Endothelial cell of umbilical vein (primary cell): ENCODE data around the gene MTMR11. TPM values are rescaled to one million over a fixed set of nuclear protein-coding genes. Genes with fewer than 3 reads are reported as not detected.
"Not testable (repeated sequence)": the region's sequence is repeated elsewhere in the genome, so short reads cannot be mapped to it uniquely, and the experiment has no call there.

Experiments used
- BruUV-seq: library from RNA; stranded (reverse); fragments of 400-500 nt; replicated peaks from 2 replicates; lab custom pipeline; 2021; lab: Mats Ljungman, UMichigan
- CTCF ChIA-PET: fragments of 300-600, 350-600 bp; sonication (Branson Sonifier 250); formaldehyde crosslinking; loops from one replicate; lab custom pipeline; 2021; ENCODE audit warnings: antibody characterized with exemption, inconsistent platforms; lab: Charles Lee
- POLR2A ChIA-PET: fragments of 300-600, 350-600 bp; sonication (Branson Sonifier 250); formaldehyde crosslinking; loops from one replicate; lab custom pipeline; 2021; ENCODE audit warnings: antibody characterized with exemption, inconsistent platforms; lab: Charles Lee
- DNase-seq: peaks from one replicate; pipeline ENCODE4 v3.0.0-alpha.2; 2011; ENCODE audit warnings: low read depth, low spot score
- FAIRE-seq: peaks from 2 replicates; lab custom pipeline; 2011; peaks lifted over from hg19 to GRCh38; lab: Jason Lieb, UNC
- H2AFZ ChIP-seq: 2 replicates; pipeline ENCODE4 v1.6.0; 2012; ENCODE audit warnings: low read depth, low read length, control low read depth, inconsistent platforms
- H3K27ac ChIP-seq: 2 replicates; pipeline ENCODE4 v1.5.1; 2011; ENCODE audit warnings: low read depth, mild to moderate bottlenecking, control low read depth, low read length, moderate library complexity; ENCODE audit not compliant: insufficient read depth
- H3K27me3 ChIP-seq, 2 experiments: 2 replicates each; pipeline versions ENCODE4 v1.6.0 to v1.6.1; 2011; ENCODE audit warnings: low read length in 2 of 2, mixed read lengths in 1 of 2; ENCODE audit not compliant: control insufficient read depth in 2 of 2, insufficient read depth in 2 of 2
- H3K36me3 ChIP-seq, 2 experiments: 2 replicates in 1 of 2; 3 replicates in 1 of 2; pipeline ENCODE4 v1.5.1; 2011; ENCODE audit warnings: low read length in 2 of 2, mild to moderate bottlenecking in 1 of 2, moderate library complexity in 1 of 2; ENCODE audit not compliant: control insufficient read depth in 2 of 2, insufficient read depth in 2 of 2; ENCODE audit errors: extremely low read depth in 1 of 2
- H3K4me1 ChIP-seq: 3 replicates; pipeline ENCODE4 v1.5.1; 2011; ENCODE audit warnings: mild to moderate bottlenecking, low read length; ENCODE audit not compliant: control insufficient read depth, insufficient read depth; ENCODE audit errors: extremely low read depth
- H3K4me2 ChIP-seq: 2 replicates; pipeline ENCODE4 v1.6.1; 2011; ENCODE audit warnings: low read length, control low read depth, mixed read lengths; ENCODE audit not compliant: insufficient read depth
- H3K4me3 ChIP-seq, 3 experiments: fragments of 200-600 bp in 1 of 3; sonication (generic), shearing (Covaris generic) in 1 of 3; replicated peaks in 1 of 3; 2 replicates each; pipeline ENCODE4 v1.5.1; 2011 to 2016; ENCODE audit warnings: control low read depth in 3 of 3, low read length in 3 of 3, mild to moderate bottlenecking in 2 of 3, inconsistent platforms in 1 of 3, low read depth in 1 of 3, moderate library complexity in 1 of 3; ENCODE audit not compliant: insufficient read depth in 1 of 3
- H3K79me2 ChIP-seq: 2 replicates; pipeline ENCODE4 v1.6.0; 2012; ENCODE audit warnings: low read length, inconsistent platforms; ENCODE audit not compliant: control insufficient read depth, insufficient read depth
- H3K9ac ChIP-seq: replicated peaks from 2 replicates; pipeline ENCODE3; 2011; ENCODE audit warnings: low read length, control low read depth; ENCODE audit not compliant: insufficient read depth; ENCODE audit errors: extremely low read depth
- H3K9me1 ChIP-seq: replicated peaks from 3 replicates; pipeline ENCODE4 v1.6.0; 2011; ENCODE audit warnings: mild to moderate bottlenecking, low read length; ENCODE audit not compliant: control insufficient read depth, insufficient read depth; ENCODE audit errors: extremely low read depth
- H3K9me3 ChIP-seq: replicated peaks from 2 replicates; pipeline ENCODE4 v1.5.1; 2012; ENCODE audit warnings: low read length, inconsistent platforms; ENCODE audit not compliant: control insufficient read depth, insufficient read depth
- H4K20me1 ChIP-seq: replicated peaks from 2 replicates; pipeline ENCODE3; 2011; ENCODE audit warnings: mild to moderate bottlenecking, low read length; ENCODE audit not compliant: control insufficient read depth, insufficient read depth; ENCODE audit errors: extremely low read depth
- CTCF ChIP-seq, 2 donors: IDR thresholded peaks; 1 replicate in 1 of 2; 2 replicates in 1 of 2; pipeline ENCODE4 v1.5.1; 2011; ENCODE audit warnings: low read length in 2 of 2, mild to moderate bottlenecking in 2 of 2, moderate library complexity in 2 of 2, control low read depth in 1 of 2, inconsistent platforms in 1 of 2, low read depth in 1 of 2; ENCODE audit not compliant: insufficient read depth in 1 of 2; ENCODE audit errors: extremely low read depth in 1 of 2
- EZH2 ChIP-seq: IDR thresholded peaks from 2 replicates; pipeline ENCODE4 v1.6.1; 2012; ENCODE audit warnings: borderline replicate concordance, low read depth, mild to moderate bottlenecking, moderate library complexity, low read length, inconsistent platforms; ENCODE audit not compliant: severe bottlenecking
- GATA2 ChIP-seq: IDR thresholded peaks from 2 replicates; pipeline ENCODE4 v1.7.0; 2011; ENCODE audit warnings: low read depth, mild to moderate bottlenecking, moderate library complexity, mixed read lengths, low read length; ENCODE audit not compliant: insufficient read length, insufficient read depth
- POLR2A ChIP-seq: IDR thresholded peaks from 2 replicates; pipeline ENCODE4 v1.6.1; 2012; ENCODE audit warnings: low read depth, mild to moderate bottlenecking, control low read depth, low read length
- dilution Hi-C: fragments of 300-500 bp; cut with MboI; formaldehyde crosslinking; loops from one replicate; pipeline ENCODE4 v1.15.0; 2019; ENCODE audit warnings: low sequenced_read_pairs; ENCODE audit not compliant: extremely low pct_ligation_motif_present
- intact Hi-C: fragments of 100-400 bp; cut with micrococcal nuclease; formaldehyde crosslinking; loops from one replicate; pipeline ENCODE4 v1.10.0; 2022
- polyA plus RNA-seq, 4 experiments: library from polyadenylated mRNA; depleted of rRNA in 3 of 4; stranded (reverse) in 3 of 4; unstranded in 1 of 4; fragments of >200 nt; gene quantifications; 2 replicates each; pipeline versions ENCODE4 v1.2.1 to v1.2.3, GENCODE V29; 2011 to 2012; ENCODE audit warnings: missing spikeins in 1 of 4
- total RNA-seq: library from RNA; stranded (reverse); gene quantifications from 2 replicates; pipeline ENCODE4 v1.2.3, GENCODE V29; 2021

MTMR11 gene
- total and polyA plus RNA-seq, 2 donors (not counting 3 experiments of a cell fraction or from before 2014, with no cell fraction given): 7.8 to 14.4 TPM

GRCh38 chr1:149942207-149942606, 5.5 kb upstream of the MTMR11 start:
- CTCF ChIA-PET: interaction anchor here (0.6 to 3.8 kb wide), 4 partner anchors 9 to 245 kb away, joined by 3 to 38 read pairs (median 6); a partner anchor contains a TSS
- TSS peak; percentile 5 for BruUV-seq
- POLR2A ChIA-PET: interaction anchor here (0.6 to 2.5 kb wide), 2 partner anchors 17 to 55 kb away, joined by 5 to 7 read pairs; a partner anchor contains a TSS
- DNase-seq (peak; percentile 57), FAIRE-seq (no peak)
- Histone ChIP-seq H2AFZ (no peak overlapping the region), H3K9me3 (no peaks in the 10 kb centered on the region), H3K9me1 (no peaks in the 10 kb centered on the region), H3K4me2 (no peak overlapping the region), H4K20me1 (no peaks in the 10 kb centered on the region), H3K79me2 (no peaks in the 10 kb centered on the region), H3K4me1 (peaks cover 22% of the 10 kb centered on the region), H3K36me3 (peaks cover 6 to 11% of the 10 kb centered on the region in 2 experiments), H3K27me3 (no peaks in the 10 kb centered on the region), H3K4me3 (no peak overlapping the region), H3K27ac (no peak overlapping the region), H3K9ac (no peak overlapping the region)
- intact Hi-C loops: no loop called here
- TF ChIP-seq CTCF (IDR thresholded peaks at IDR 0.05; ENCODE audit: extremely low read depth in 1 of 2, insufficient read depth in 1 of 2, low read depth in 1 of 2, low read length in 2 of 2) (peak in 1 of 2 donors; percentile 39), POLR2A (no peak)
- dilution Hi-C loops: no loop called here

- peaks cover 4 to 11% of the 10 kb centered on the region in 2 experiments for H3K36me3 ChIP-seq
- DNase-seq (no peak), FAIRE-seq (no peak)
- H3K79me2 ChIP-seq: no peaks in the 10 kb centered on the region
- ChIA-PET CTCF (interaction anchor here (0.7 to 1.9 kb wide), 3 partner anchors 22 to 247 kb away, joined by 3 to 12 read pairs (median 3); no protein-coding TSS in a partner anchor), POLR2A (interaction anchor here (1.1 kb wide), 1 partner anchor 71 kb away, joined by 3 read pairs; no protein-coding TSS in a partner anchor)
- H3K4me3 ChIP-seq: no peak overlapping the region
- no peak overlapping the region for H2AFZ ChIP-seq
- no peaks in the 10 kb centered on the region for H3K27me3 ChIP-seq
- H3K4me1 ChIP-seq: peaks cover 33% of the 10 kb centered on the region
- BruUV-seq: no TSS peak
- no peak overlapping the region for H3K4me2 ChIP-seq
- no peak overlapping the region for H3K9ac ChIP-seq
- dilution Hi-C loops (no loop called here), intact Hi-C loops (no loop called here)
- H3K27ac ChIP-seq: no peak overlapping the region
- H3K9me3 ChIP-seq: no peaks in the 10 kb centered on the region
- H3K9me1 ChIP-seq: no peaks in the 10 kb centered on the region
- TF ChIP-seq GATA2: no peak
- TF ChIP-seq EZH2: no peak
- TF ChIP-seq POLR2A: no peak
- no peak for TF ChIP-seq CTCF (IDR thresholded peaks at IDR 0.05; ENCODE audit: extremely low read depth in 1 of 2, insufficient read depth in 1 of 2, low read depth in 1 of 2, low read length in 2 of 2)
- H4K20me1 ChIP-seq: no peaks in the 10 kb centered on the region
Measured at GRCh38 chr1:149940427-149940826, 3.7 kb upstream of the MTMR11 start.

GRCh38 chr1:149938668-149939003, 2.0 kb upstream of the MTMR11 start:
- dilution Hi-C loops, H3K27me3 ChIP-seq, H3K4me3 ChIP-seq, H4K20me1 ChIP-seq, FAIRE-seq, H3K9ac ChIP-seq, BruUV-seq, H3K9me3 ChIP-seq, H3K9me1 ChIP-seq, DNase-seq, H3K79me2 ChIP-seq, H3K36me3 ChIP-seq: not testable (repeated sequence)
- Histone ChIP-seq H2AFZ (peak overlapping the region; percentile 41), H3K27ac (peak overlapping the region; percentile 69), H3K4me1 (peaks cover 33% of the 10 kb centered on the region), H3K4me2 (peak overlapping the region; percentile 64)
- ChIA-PET POLR2A (interaction anchor here (0.9 to 1.2 kb wide), 2 partner anchors 9 to 51 kb away, joined by 4 to 8 read pairs; a partner anchor contains a TSS), CTCF (interaction anchor here (0.6 to 1.9 kb wide), 4 partner anchors 71 to 257 kb away, joined by 3 to 12 read pairs (median 4); no protein-coding TSS in a partner anchor)
- intact Hi-C loops: loop anchor here (1.0 kb wide), 2 partner anchors 11 to 50 kb away; partner anchors contain the start of gene SF3B4
